Esophagus (tissue), 2 donors: ENCODE measurements around the gene MAZ. TPM values are rescaled to one million over a fixed set of nuclear protein-coding genes. Genes with fewer than 3 reads are reported as not detected.
"Not testable (repeated sequence)": the region's sequence is repeated elsewhere in the genome, so short reads cannot be mapped to it uniquely, and the experiment has no call there.

Experiments
- H3K27ac ChIP-seq, 2 donors: one replicate each; pipeline ENCODE4 v1.5.1; 2013; ENCODE audit warnings: low read depth in 2 of 2, mild to moderate bottlenecking in 2 of 2, inconsistent platforms in 1 of 2, low read length in 1 of 2, moderate library complexity in 1 of 2
- H3K27me3 ChIP-seq, 2 donors: one replicate each; pipeline ENCODE4 v1.6.1; 2013; ENCODE audit warnings: low read length in 2 of 2, control low read depth in 1 of 2, mild to moderate bottlenecking in 1 of 2; ENCODE audit not compliant: insufficient read depth in 2 of 2, control insufficient read depth in 1 of 2
- H3K36me3 ChIP-seq, 2 donors: one replicate each; pipeline ENCODE4 v1.6.1; 2013; ENCODE audit warnings: low read length in 1 of 2; ENCODE audit not compliant: control insufficient read depth in 2 of 2, insufficient read depth in 2 of 2
- H3K4me1 ChIP-seq, 2 donors: one replicate each; pipeline ENCODE4 v1.6.1; 2013; ENCODE audit warnings: low read length in 1 of 2; ENCODE audit not compliant: control insufficient read depth in 2 of 2, insufficient read depth in 2 of 2
- H3K4me3 ChIP-seq, 2 donors: one replicate each; pipeline ENCODE4 v1.5.1; 2013; ENCODE audit warnings: low read length in 2 of 2, mild to moderate bottlenecking in 2 of 2, low read depth in 1 of 2, moderate library complexity in 1 of 2
- H3K9me3 ChIP-seq, 2 donors: one replicate each; pipeline ENCODE4 v1.6.1; 2013; ENCODE audit warnings: mild to moderate bottlenecking in 2 of 2, low read depth in 1 of 2, low read length in 1 of 2, moderate library complexity in 1 of 2; ENCODE audit not compliant: control insufficient read depth in 2 of 2, insufficient read depth in 1 of 2
- WGBS, 2 donors: extraction: QIAGEN DNeasy Blood & Tissue Kit; methylation state at CpG; one replicate each; pipeline ENCODE4 v1.1.7; 2013; 5-methylcytosine and 5-hydroxymethylcytosine counted together
- polyA plus RNA-seq, 2 donors: library from polyadenylated mRNA; stranded (reverse); fragments of 200-250 nt; gene quantifications; one replicate each; pipeline ENCODE4 v1.2.3, GENCODE V29; 2013
- donor health status: healthy with polysubstance abuse.
- donor health status: Bipolar disorder and iron deficiency.

Gene MAZ
- polyA plus RNA-seq, 2 donors = 95.9 to 111 TPM

DNA sequence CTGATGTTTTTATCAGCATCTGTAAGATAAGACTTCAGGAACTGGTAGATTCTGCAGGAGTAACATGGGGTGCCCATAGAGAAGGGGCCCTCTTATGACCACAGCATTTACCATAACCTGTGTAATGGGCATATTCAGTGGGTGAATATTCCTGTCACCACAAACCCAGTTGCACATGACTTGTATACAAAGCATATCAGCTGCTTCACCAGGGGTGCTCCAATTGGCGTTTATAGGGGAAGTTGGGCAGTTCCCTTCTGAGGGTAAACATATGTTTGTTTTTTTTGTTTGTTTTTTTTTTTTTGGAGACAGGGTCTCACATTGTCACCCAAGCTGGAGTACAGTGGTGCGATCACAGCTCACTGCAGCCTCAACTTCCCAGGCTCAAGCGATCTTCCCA, 39.8 kb upstream of the MAZ start:
- 85 to 95% methylated on average over 3 of the region's 3 CpGs for WGBS, 2 donors
- H3K27me3 ChIP-seq = no peaks in the 10 kb centered on the region
- no peak overlapping the region for H3K4me3 ChIP-seq
- no peaks in the 10 kb centered on the region for H3K9me3 ChIP-seq
- no peak overlapping the region for H3K27ac ChIP-seq
- no peaks in the 10 kb centered on the region for H3K36me3 ChIP-seq
- H3K4me1 ChIP-seq = no peaks in the 10 kb centered on the region

DNA sequence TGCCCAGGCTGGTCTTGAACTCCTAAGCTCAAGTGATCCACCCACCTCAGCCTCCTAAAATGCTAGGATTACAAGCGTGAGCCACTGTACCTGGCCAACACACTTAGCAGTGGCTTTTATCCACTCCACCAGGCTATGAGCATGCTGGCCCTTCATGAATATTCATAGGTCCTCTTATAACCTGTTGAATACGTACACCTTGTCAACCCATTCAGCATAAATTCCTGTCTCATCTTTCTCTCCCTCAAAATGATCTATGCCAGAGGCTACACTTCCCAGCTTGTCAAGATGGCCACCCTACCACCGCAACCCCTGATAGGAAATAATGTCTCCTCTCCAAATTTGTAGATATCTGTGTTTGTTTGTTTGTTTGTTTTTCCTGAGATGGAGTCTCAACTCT, 39.3 kb upstream of the MAZ start:
- no peaks in the 10 kb centered on the region for H3K9me3 ChIP-seq
- WGBS, 2 donors = 88 to 94% methylated on average over 3 of the region's 3 CpGs
- no peaks in the 10 kb centered on the region for H3K4me1 ChIP-seq
- H3K36me3 ChIP-seq = no peaks in the 10 kb centered on the region
- no peaks in the 10 kb centered on the region for H3K27me3 ChIP-seq
- H3K27ac ChIP-seq = no peak overlapping the region
- no peak overlapping the region for H3K4me3 ChIP-seq

DNA sequence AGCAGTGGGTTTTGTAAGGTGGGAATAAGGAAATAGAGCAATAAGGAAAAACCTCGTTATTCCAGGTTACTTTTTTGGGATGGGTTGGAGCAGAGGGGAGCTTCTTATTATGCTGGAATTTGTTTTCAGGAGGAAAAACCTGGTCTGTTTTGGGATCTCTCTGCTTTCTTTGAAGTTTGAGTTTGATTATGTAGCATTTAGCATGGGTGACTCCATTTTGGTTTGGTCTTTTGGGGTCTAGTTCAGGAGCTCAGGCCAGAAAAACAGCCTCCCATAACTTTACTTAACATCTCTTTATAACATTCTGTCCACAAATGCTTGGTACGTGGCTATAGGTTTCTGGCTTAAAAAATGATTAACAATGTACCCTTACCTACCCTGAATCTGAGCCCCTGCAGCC, 36.8 kb upstream of the MAZ start:
- Histone ChIP-seq H3K9me3 (no peaks in the 10 kb centered on the region), H3K36me3 (no peaks in the 10 kb centered on the region), H3K4me1 (no peaks in the 10 kb centered on the region), H3K4me3 (no peak overlapping the region), H3K27ac (no peak overlapping the region), H3K27me3 (no peaks in the 10 kb centered on the region)
- 88 to 89% methylated on average over 2 of the region's 2 CpGs for WGBS, 2 donors

DNA sequence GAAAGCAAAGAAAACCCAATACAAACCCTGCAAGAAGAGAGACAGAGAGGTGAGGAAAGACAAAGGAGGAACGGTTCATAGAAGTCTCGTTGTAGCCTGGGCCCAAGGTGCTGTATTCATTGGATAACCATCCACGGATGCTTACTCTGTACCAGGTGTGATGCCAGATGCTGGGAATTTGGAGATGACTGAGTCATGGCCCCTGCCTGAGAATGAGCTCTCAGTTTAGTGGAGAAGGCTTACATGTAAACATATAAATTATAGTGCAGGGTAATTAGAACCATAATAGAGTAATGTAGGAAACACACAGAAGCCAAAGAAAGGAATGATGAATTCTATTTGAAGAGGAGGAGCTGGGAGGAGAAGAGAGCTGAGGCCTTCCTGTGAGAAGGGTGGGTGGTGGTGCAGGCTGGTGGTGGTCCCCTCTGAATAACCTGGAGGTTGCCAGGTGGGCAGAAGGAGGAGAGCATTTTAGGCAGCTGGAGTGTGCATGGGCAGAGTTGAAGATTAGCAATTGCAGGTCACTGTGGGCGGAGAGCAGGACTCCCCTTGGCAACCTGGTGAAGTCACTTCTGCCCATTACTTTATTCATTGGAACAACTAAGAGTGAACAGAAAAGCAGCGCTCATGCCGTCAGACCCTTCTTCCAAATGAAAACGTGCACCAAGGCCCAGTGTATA, 35.9 kb upstream of the MAZ start:
- no peaks in the 10 kb centered on the region for H3K9me3 ChIP-seq
- no peaks in the 10 kb centered on the region for H3K36me3 ChIP-seq
- WGBS, 2 donors = 78 to 80% methylated on average over 7 of the region's 7 CpGs
- no peak overlapping the region for H3K27ac ChIP-seq
- H3K27me3 ChIP-seq = no peaks in the 10 kb centered on the region
- H3K4me3 ChIP-seq = no peak overlapping the region
- H3K4me1 ChIP-seq = no peaks in the 10 kb centered on the region

DNA sequence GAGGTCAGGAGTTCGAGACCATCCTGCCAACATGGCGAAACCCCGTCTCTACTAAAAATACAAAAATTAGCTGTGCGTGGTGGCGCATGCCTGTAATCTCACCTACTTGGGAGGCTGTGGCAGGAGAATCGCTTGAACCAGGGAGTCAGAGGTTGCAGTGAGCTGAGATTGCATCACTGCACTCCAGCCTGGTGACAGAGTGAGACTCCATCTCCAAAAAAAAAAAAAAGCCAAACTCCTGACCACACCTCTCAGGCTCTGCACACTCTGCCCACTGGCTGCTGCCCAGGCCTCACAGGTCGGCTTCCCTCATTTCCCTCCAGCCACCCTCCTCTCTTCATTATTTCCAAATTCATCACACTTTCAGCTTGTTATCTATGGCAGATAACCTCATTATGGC, 34.0 kb upstream of the MAZ start:
- WGBS, 2 donors = 84 to 85% methylated on average over 7 of the region's 7 CpGs
- H3K4me3 ChIP-seq = not testable (repeated sequence)

DNA sequence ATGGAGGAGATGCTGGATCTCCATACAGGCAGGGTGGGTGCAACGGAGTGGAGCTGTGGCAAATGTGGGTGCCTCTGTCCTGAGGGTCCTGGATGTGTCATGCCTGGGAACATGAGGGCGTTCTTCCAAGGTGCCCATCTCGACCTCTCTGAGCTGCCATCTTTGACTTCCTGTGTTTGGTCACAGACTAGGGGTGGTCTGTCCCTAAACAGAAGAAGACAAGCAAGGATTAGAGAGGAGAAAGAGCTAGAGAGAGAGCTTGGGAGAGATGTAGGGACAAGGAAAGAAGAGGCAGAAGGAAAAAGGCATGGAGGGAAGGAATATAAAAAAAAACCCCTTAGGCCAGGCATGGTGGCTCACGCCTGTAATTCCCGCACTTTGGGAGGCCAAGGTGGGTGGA, 31.6 kb upstream of the MAZ start:
- H3K9me3 ChIP-seq = no peaks in the 10 kb centered on the region
- WGBS, 2 donors = 90 to 91% methylated on average over 5 of the region's 5 CpGs
- H3K27me3 ChIP-seq = no peaks in the 10 kb centered on the region
- no peaks in the 10 kb centered on the region for H3K4me1 ChIP-seq
- H3K4me3 ChIP-seq = no peak overlapping the region
- no peaks in the 10 kb centered on the region for H3K36me3 ChIP-seq
- no peak overlapping the region for H3K27ac ChIP-seq

More for the DNA sequence above, 34.0 kb upstream of the MAZ start:
- not testable (repeated sequence) for H3K27ac ChIP-seq, H3K4me1 ChIP-seq, H3K27me3 ChIP-seq, H3K9me3 ChIP-seq, H3K36me3 ChIP-seq

DNA sequence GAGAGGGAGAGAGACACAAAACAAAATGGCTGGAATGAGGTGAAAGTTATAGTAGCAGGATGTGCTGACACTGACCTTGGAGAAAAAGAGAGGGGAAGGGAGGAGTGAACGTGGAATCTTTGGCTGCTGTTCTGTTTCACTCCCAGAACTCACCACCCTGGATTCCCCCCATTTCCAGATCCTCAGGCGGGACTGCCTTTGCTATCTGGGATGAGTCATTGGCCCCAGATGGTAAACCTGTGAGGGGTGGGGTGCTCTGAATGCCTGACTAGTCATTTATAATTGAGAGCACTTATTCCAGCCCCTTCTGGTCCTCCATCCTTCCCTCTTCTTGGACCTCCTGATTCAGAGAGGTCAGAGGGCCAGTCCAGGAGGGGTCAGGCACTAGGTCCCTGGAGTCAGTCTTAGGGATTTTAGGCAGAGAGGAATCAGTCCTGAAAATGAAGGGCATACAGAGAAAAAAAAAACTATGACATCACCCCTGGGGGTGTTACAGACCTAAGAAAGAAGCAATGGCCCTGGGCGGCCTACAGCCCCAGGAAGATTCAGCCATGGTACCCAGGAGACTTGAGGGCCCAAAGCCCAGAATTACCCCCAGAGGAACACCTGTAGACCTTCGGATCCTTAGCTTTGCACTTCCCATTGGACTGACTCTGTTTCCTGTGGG, 30.5 kb upstream of the MAZ start:
- H3K4me3 ChIP-seq = no peak overlapping the region
- no peaks in the 10 kb centered on the region for H3K4me1 ChIP-seq
- no peaks in the 10 kb centered on the region for H3K9me3 ChIP-seq
- 61 to 74% methylated on average over 4 of the region's 4 CpGs for WGBS, 2 donors
- no peak overlapping the region for H3K27ac ChIP-seq
- no peaks in the 10 kb centered on the region for H3K27me3 ChIP-seq
- no peaks in the 10 kb centered on the region for H3K36me3 ChIP-seq

DNA sequence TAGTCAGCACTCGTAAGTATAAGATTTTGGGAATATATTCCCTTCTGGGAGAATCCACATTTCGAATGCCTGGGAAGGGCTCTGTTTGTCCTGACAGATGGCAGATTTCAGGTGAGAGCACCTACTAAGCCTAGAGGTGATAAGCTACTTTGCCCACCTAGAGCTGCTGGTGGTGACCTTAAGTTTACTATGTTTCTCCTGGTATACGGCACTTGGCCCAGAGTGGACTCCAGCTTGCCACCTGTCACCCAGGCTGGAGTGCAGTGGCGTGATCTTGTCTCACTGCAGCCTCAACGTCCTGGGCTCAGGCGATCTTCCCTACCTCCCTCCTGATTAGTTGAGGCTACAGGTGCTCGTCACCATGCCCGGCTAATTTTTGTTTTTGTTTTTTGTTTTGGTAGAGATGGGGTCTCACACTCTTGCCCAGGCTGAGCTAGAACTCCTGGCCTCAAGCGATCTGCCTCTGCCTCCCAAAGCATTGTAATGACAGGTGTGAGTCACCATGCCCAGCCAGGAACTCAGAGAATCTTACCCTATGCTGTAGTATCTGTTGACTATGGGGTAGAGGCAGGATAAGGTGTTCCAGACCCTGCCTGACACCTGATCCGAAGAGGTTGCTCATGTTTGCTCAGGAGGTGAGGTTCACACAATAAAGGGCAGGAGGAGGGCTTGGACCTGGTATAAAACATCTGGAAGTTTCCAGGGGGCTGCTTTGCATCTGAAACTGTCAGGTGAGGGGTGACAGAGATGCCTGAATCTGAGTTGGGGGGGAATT, 28.6 kb upstream of the MAZ start, which contains the start of gene ZG16:
Gene ZG16, plus strand, starts transcription at position 681 of the 775 bp plus-strand sequence. CDS start 1,011 bp downstream, outside the sequence.
- H3K9me3 ChIP-seq = no peaks in the 10 kb centered on the region
- H3K4me1 ChIP-seq = no peaks in the 10 kb centered on the region
- H3K27me3 ChIP-seq = no peaks in the 10 kb centered on the region
- H3K27ac ChIP-seq = no peak within 1 kb of the TSS
- no peaks in the 10 kb centered on the region for H3K36me3 ChIP-seq
- 80% methylated on average over 10 of the region's 10 CpGs for WGBS, 2 donors
- no peak within 1 kb of the TSS for H3K4me3 ChIP-seq

DNA sequence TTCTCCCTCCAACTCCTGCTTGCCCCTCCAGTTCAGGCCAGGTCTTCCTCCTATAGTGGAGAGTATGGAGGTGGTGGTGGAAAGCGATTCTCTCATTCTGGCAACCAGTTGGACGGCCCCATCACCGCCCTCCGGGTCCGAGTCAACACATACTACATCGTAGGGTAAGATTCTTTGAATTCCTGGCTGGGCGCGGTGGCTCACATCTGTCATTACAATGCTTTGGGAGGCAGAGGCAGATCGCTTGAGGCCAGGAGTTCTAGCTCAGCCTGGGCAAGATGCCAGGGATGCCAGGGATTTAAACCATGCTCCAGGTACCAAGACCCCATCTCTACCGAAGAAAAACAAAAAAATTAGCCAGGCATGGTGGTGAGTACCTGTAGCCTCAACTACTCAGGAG, 26.9 kb upstream of the MAZ start:
- no peak overlapping the region for H3K4me3 ChIP-seq
- H3K27me3 ChIP-seq = no peaks in the 10 kb centered on the region
- no peak overlapping the region for H3K27ac ChIP-seq
- H3K36me3 ChIP-seq = no peaks in the 10 kb centered on the region
- H3K4me1 ChIP-seq = no peaks in the 10 kb centered on the region
- 43 to 56% methylated on average over 10 of the region's 10 CpGs for WGBS, 2 donors
- H3K9me3 ChIP-seq = no peaks in the 10 kb centered on the region
